H1 (cell line): ENCODE data around the gene PDCL3. TPM values are rescaled to one million over a fixed set of nuclear protein-coding genes. Genes with fewer than 3 reads are reported as not detected.

ENCODE experiments used
- CTCF ChIA-PET: fragments of 300-600 bp; sonication (Branson Sonifier 250); formaldehyde crosslinking; loops from one replicate; lab custom pipeline; 2021; ENCODE audit not compliant: partially characterized antibody; lab: Charles Lee
- POLR2A ChIA-PET: fragments of 300-600 bp; sonication (Branson Sonifier 250); formaldehyde crosslinking; loops from one replicate; lab custom pipeline; 2021; ENCODE audit warnings: inconsistent platforms; ENCODE audit not compliant: partially characterized antibody; lab: Charles Lee
- DNase-seq, 2 experiments: peaks; one replicate each; pipeline versions ENCODE4 v3.0.0 to v3.0.0-alpha.2; 2010 to 2022; ENCODE audit warnings: low spot score in 2 of 2, low read depth in 1 of 2, mixed read lengths in 1 of 2
- FAIRE-seq: peaks from 2 replicates; lab custom pipeline; 2011; peaks lifted over from hg19 to GRCh38; lab: Jason Lieb, UNC
- H2AFZ ChIP-seq: 2 replicates; pipeline ENCODE4 v1.8.1; 2012; ENCODE audit warnings: low read length, inconsistent platforms
- H2AK5ac ChIP-seq: 2 replicates; pipeline ENCODE4 v1.6.1; 2013; ENCODE audit warnings: low read depth, low read length
- H2BK120ac ChIP-seq: replicated peaks from 2 replicates; pipeline ENCODE3; 2013; ENCODE audit warnings: low read depth, low read length, inconsistent platforms
- H2BK12ac ChIP-seq: 2 replicates; pipeline ENCODE4 v1.6.1; 2013; ENCODE audit warnings: low read depth, low read length
- H2BK15ac ChIP-seq: 2 replicates; pipeline ENCODE4 v1.6.1; 2013; ENCODE audit warnings: low read length
- H2BK20ac ChIP-seq: 2 replicates; pipeline ENCODE4 v1.6.1; 2013; ENCODE audit warnings: low read length
- H2BK5ac ChIP-seq: 2 replicates; pipeline ENCODE4 v1.6.1; 2013; ENCODE audit warnings: low read depth, low read length
- H3K14ac ChIP-seq: 2 replicates; pipeline ENCODE4 v1.6.1; 2013; ENCODE audit warnings: inconsistent platforms; ENCODE audit not compliant: insufficient read length
- H3K18ac ChIP-seq: 2 replicates; pipeline ENCODE4 v1.6.1; 2013; ENCODE audit warnings: low read length; ENCODE audit errors: extremely low read depth
- H3K23ac ChIP-seq: 2 replicates; pipeline ENCODE4 v1.6.1; 2013; ENCODE audit warnings: inconsistent platforms; ENCODE audit not compliant: insufficient read length
- H3K23me2 ChIP-seq: 2 replicates; pipeline ENCODE4 v1.6.1; 2013; ENCODE audit warnings: low read depth, low read length
- H3K27ac ChIP-seq: 2 replicates; pipeline ENCODE4 v1.6.1; 2011; ENCODE audit warnings: low read depth, low read length, inconsistent platforms
- H3K27me3 ChIP-seq, 4 experiments: replicated peaks in 1 of 4; 1 replicate in 1 of 4; 2 replicates in 3 of 4; pipeline versions ENCODE4 v1.6.1 to v1.8.1; 2011 to 2013; ENCODE audit warnings: low read length in 3 of 4, mild to moderate bottlenecking in 3 of 4, inconsistent platforms in 2 of 4, mixed read lengths in 2 of 4, moderate library complexity in 1 of 4; ENCODE audit not compliant: control insufficient read depth in 3 of 4, insufficient read depth in 3 of 4; ENCODE audit errors: extremely low read depth in 1 of 4
- H3K36me3 ChIP-seq, 4 experiments: 2 replicates each; pipeline versions ENCODE4 v1.6.1 to v1.8.1; 2011 to 2013; ENCODE audit warnings: mild to moderate bottlenecking in 4 of 4, low read length in 3 of 4, moderate library complexity in 2 of 4, control low read depth in 1 of 4, inconsistent platforms in 1 of 4; ENCODE audit not compliant: insufficient read depth in 4 of 4, control insufficient read depth in 2 of 4
- H3K4ac ChIP-seq: replicated peaks from 2 replicates; pipeline ENCODE3; 2013; ENCODE audit warnings: low read length, low read depth, mixed read lengths, inconsistent platforms; ENCODE audit not compliant: insufficient read length
- H3K4me1 ChIP-seq, 4 experiments: replicated peaks in 1 of 4; 1 replicate in 1 of 4; 2 replicates in 3 of 4; pipeline versions ENCODE4 v1.6.1 to v1.8.1; 2011 to 2013; ENCODE audit warnings: low read length in 3 of 4, inconsistent platforms in 2 of 4, mixed read lengths in 1 of 4; ENCODE audit not compliant: insufficient read depth in 4 of 4, control insufficient read depth in 3 of 4
- H3K4me2 ChIP-seq, 2 experiments: 2 replicates each; pipeline versions ENCODE4 v1.6.1 to v1.8.1; 2011 to 2013; ENCODE audit warnings: low read depth in 2 of 2, low read length in 2 of 2, control low read depth in 1 of 2, inconsistent platforms in 1 of 2, mild to moderate bottlenecking in 1 of 2; ENCODE audit not compliant: insufficient read depth in 1 of 2
- H3K4me3 ChIP-seq, 4 experiments: fragments of 200-600, 300-600 bp in 1 of 4; sonication (generic), shearing (Covaris generic), sonication (Bioruptor Twin) in 1 of 4; 2 replicates each; pipeline versions ENCODE4 v1.5.1 to v1.8.1; 2011 to 2016; ENCODE audit warnings: low read length in 4 of 4, low read depth in 3 of 4, control low read depth in 2 of 4, inconsistent platforms in 2 of 4, mild to moderate bottlenecking in 2 of 4, mixed read lengths in 1 of 4, moderate library complexity in 1 of 4; ENCODE audit not compliant: insufficient read depth in 2 of 4; ENCODE audit errors: extremely low read depth in 1 of 4
- H3K56ac ChIP-seq: replicated peaks from 2 replicates; pipeline ENCODE3; 2013; ENCODE audit warnings: low read depth, mild to moderate bottlenecking, mixed read lengths, low read length, inconsistent platforms; ENCODE audit not compliant: insufficient read length
- H3K79me1 ChIP-seq: 2 replicates; pipeline ENCODE4 v1.6.1; 2013; ENCODE audit warnings: low read depth, low read length, control low read depth
- H3K79me2 ChIP-seq, 2 experiments: 2 replicates each; pipeline versions ENCODE4 v1.6.1 to v1.8.1; 2012 to 2013; ENCODE audit warnings: low read length in 2 of 2, mild to moderate bottlenecking in 2 of 2, inconsistent platforms in 1 of 2; ENCODE audit not compliant: insufficient read depth in 2 of 2, control insufficient read depth in 1 of 2
- H3K9ac ChIP-seq, 4 experiments: replicated peaks in 1 of 4; 1 replicate in 1 of 4; 2 replicates in 3 of 4; pipeline versions ENCODE4 v1.6.1 to v1.8.1; 2011 to 2013; ENCODE audit warnings: low read depth in 3 of 4, low read length in 3 of 4, control low read depth in 2 of 4, mild to moderate bottlenecking in 2 of 4, moderate library complexity in 2 of 4, inconsistent platforms in 1 of 4; ENCODE audit errors: extremely low read depth in 1 of 4
- H3K9me3 ChIP-seq, 2 experiments: 2 replicates each; pipeline versions ENCODE4 v1.6.1 to v1.8.1; 2012 to 2013; ENCODE audit warnings: mild to moderate bottlenecking in 2 of 2, moderate library complexity in 2 of 2, control low read depth in 1 of 2, inconsistent platforms in 1 of 2, low read depth in 1 of 2, low read length in 1 of 2, mixed read lengths in 1 of 2; ENCODE audit not compliant: insufficient read depth in 2 of 2
- H4K20me1 ChIP-seq, 2 experiments: replicated peaks in 1 of 2; 2 replicates each; pipeline versions ENCODE3 to v1.8.1; 2011 to 2013; ENCODE audit warnings: inconsistent platforms in 2 of 2, low read length in 2 of 2, mild to moderate bottlenecking in 1 of 2; ENCODE audit not compliant: insufficient read depth in 2 of 2, control insufficient read depth in 1 of 2
- H4K5ac ChIP-seq: 2 replicates; pipeline ENCODE4 v1.6.1; 2013; ENCODE audit warnings: low read length, low read depth, mixed read lengths, inconsistent platforms; ENCODE audit not compliant: insufficient read length
- H4K8ac ChIP-seq: 2 replicates; pipeline ENCODE4 v1.8.0; 2013; ENCODE audit warnings: mild to moderate bottlenecking, moderate library complexity, low read length, inconsistent platforms; ENCODE audit not compliant: insufficient read depth; ENCODE audit errors: extremely low read depth
- H4K91ac ChIP-seq: replicated peaks from 2 replicates; pipeline ENCODE3; 2013; ENCODE audit warnings: low read length, mixed read lengths, inconsistent platforms; ENCODE audit not compliant: insufficient read length
- ASH2L ChIP-seq: fragments of 200-600, 300-600 bp; sonication (generic); IDR thresholded peaks from one replicate; pipeline ENCODE4 v1.7.1; 2017; ENCODE audit warnings: low read length
- BRCA1 ChIP-seq: IDR thresholded peaks from 2 replicates; pipeline ENCODE4 v1.6.1; 2012; ENCODE audit warnings: low read depth, low read length, improper control_type of control experiment
- CHD1 ChIP-seq: IDR thresholded peaks from 2 replicates; pipeline ENCODE4 v1.6.1; 2012; ENCODE audit warnings: low read depth, low read length, improper control_type of control experiment
- GABPA ChIP-seq: IDR thresholded peaks from 2 replicates; pipeline ENCODE4 v1.6.1; 2011; ENCODE audit warnings: mild to moderate bottlenecking, low read length, moderate library complexity, borderline replicate concordance; ENCODE audit not compliant: insufficient read depth
- POLR2AphosphoS5 ChIP-seq: IDR thresholded peaks from 2 replicates; pipeline ENCODE4 v1.6.1; 2011; ENCODE audit warnings: low read depth, low read length
- RAD21 ChIP-seq, 2 experiments: IDR thresholded peaks in 1 of 2; conservative IDR thresholded peaks in 1 of 2; 2 replicates each; pipeline ENCODE4 v1.6.1; 2011; ENCODE audit warnings: low read depth in 2 of 2, low read length in 2 of 2, improper control_type of control experiment in 1 of 2, inconsistent platforms in 1 of 2, mild to moderate bottlenecking in 1 of 2, moderate library complexity in 1 of 2
- RNF2 ChIP-seq: fragments of 200-900, 300-1000 bp; sonication (generic); IDR thresholded peaks from 2 replicates; pipeline ENCODE4 v1.7.1; 2016; ENCODE audit warnings: borderline replicate concordance, low read depth, mild to moderate bottlenecking, antibody characterized with exemption, low read length; ENCODE audit not compliant: poor library complexity, severe bottlenecking; ENCODE audit errors: missing control alignments
- SAP30 ChIP-seq: fragments of 300-600 bp; sonication (generic); IDR thresholded peaks from 2 replicates; pipeline ENCODE4 v1.7.1; 2012; ENCODE audit warnings: low read length, moderate library complexity, mild to moderate bottlenecking, inconsistent platforms; ENCODE audit not compliant: insufficient read depth, insufficient replicate concordance
- SP4 ChIP-seq: IDR thresholded peaks from 2 replicates; pipeline ENCODE4 v1.6.1; 2012; ENCODE audit warnings: low read length, inconsistent platforms
- TAF7 ChIP-seq: optimal IDR thresholded peaks from 2 replicates; pipeline ENCODE3; 2011; ENCODE audit warnings: low read depth, mild to moderate bottlenecking, inconsistent platforms, low read length, moderate library complexity, borderline replicate concordance
- TBP ChIP-seq: IDR thresholded peaks from 2 replicates; pipeline ENCODE4 v1.6.1; 2011; ENCODE audit warnings: low read depth, low read length, improper control_type of control experiment
- YY1 ChIP-seq: IDR thresholded peaks from 2 replicates; pipeline ENCODE4 v1.6.1; 2011; ENCODE audit warnings: low read depth, mild to moderate bottlenecking, low read length
- WGBS, 2 experiments: shearing (Covaris generic) in 1 of 2; methylation state at CpG; one replicate each; pipeline versions ENCODE4 v1.1.6 to v1.1.7; 2013 to 2015; ENCODE audit warnings: low lambda C conversion rate in 2 of 2, mixed read lengths in 2 of 2, inconsistent platforms in 1 of 2, low coverage in 1 of 2, missing lambda C conversion rate in 1 of 2; ENCODE audit not compliant: insufficient replicate concordance in 2 of 2, insufficient coverage in 1 of 2, insufficient read length in 1 of 2; ENCODE audit errors: extremely low coverage in 1 of 2, missing lambda C conversion rate in 1 of 2; 5-methylcytosine and 5-hydroxymethylcytosine counted together
- polyA plus RNA-seq, 7 experiments: library from polyadenylated mRNA; depleted of rRNA in 3 of 7; stranded (reverse) in 5 of 7; unstranded in 2 of 7; fragments of >200 nt in 5 of 7; fragments of 200-250 nt in 2 of 7; gene quantifications; 1 replicate in 5 of 7; 2 replicates in 1 of 7; 4 replicates in 1 of 7; pipeline versions ENCODE4 v1.2.1 to v1.2.3, GENCODE V29; 2011 to 2013; ENCODE audit warnings: missing spikeins in 2 of 7, mixed read lengths in 2 of 7
- total RNA-seq: library from RNA; stranded (reverse); fragmentation: NEBNext Ultra II Directional; extraction: Animal tissue kit (Norgen Biotek cat#: 25700); gene quantifications from 2 replicates; pipeline ENCODE4 v1.2.1, GENCODE V29; 2021

Gene PDCL3
- total and polyA plus RNA-seq, 2 of the 8 experiments (the other 6 are each of a cell fraction or from before 2014, with no cell fraction given): 19.8 to 29.4 TPM

DNA sequence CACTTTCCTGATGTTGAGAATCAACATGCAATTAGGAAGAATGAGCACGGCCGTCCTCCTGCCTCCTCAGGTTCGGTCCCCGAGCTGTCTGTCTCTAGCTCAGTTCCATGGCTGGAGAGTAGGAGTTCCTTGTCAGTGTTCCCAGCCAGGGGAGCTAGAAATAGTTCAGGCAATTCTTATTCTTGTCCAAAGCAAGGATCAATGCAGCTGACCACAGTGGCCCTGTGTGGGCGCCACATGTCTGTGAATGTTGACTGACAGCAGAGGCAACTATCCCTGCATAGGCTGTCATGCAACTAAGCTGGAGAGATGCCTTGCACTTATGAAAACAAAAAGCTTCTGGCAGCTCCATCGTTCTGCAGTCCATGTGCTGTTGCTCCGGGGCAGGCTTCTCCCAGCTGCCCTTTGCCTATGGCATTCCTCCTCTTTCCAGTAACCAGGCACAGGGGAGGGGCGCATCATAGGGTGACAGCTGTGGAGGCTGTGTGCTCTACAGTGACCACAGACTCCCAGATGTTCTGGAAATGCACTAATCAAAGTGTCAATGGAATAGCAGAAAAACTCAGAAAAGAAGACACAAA lies 58.7 kb downstream of the PDCL3 start:
- no peak overlapping the region for H4K8ac ChIP-seq
- no peaks in the 10 kb centered on the region for H3K79me2 ChIP-seq
- POLR2A ChIA-PET: no interaction called here
- H2BK20ac ChIP-seq: no peak overlapping the region
- no peak overlapping the region for H4K5ac ChIP-seq
- H3K9me3 ChIP-seq: peaks cover 3 to 8% of the 10 kb centered on the region in 2 experiments; a peak in 1 of 4 replicates
- no peak overlapping the region for H4K91ac ChIP-seq
- no peak overlapping the region for H2BK15ac ChIP-seq
- H3K4me2 ChIP-seq: no peak overlapping the region
- H3K56ac ChIP-seq: no peak overlapping the region
- no peak overlapping the region for H3K4ac ChIP-seq
- H3K27me3 ChIP-seq: no peaks in the 10 kb centered on the region
- no peak overlapping the region for H3K27ac ChIP-seq
- H2BK120ac ChIP-seq: no peak overlapping the region
- DNase-seq (no peak), FAIRE-seq (no peak)
- no peak overlapping the region for H2AFZ ChIP-seq
- no peak overlapping the region for H3K4me3 ChIP-seq
- H3K14ac ChIP-seq: no peak overlapping the region
- H3K23ac ChIP-seq: no peak overlapping the region
- H3K36me3 ChIP-seq: no peaks in the 10 kb centered on the region
- 91% methylated on average over 8 of the region's 8 CpGs; no CpG with 5 or more reads in 1 of the 2 experiments for WGBS, 2 experiments
- H2BK5ac ChIP-seq: no peak overlapping the region
- no peak overlapping the region for H3K9ac ChIP-seq
- no peaks in the 10 kb centered on the region for H3K79me1 ChIP-seq
- no peak overlapping the region for H2AK5ac ChIP-seq
- CTCF ChIA-PET: interaction anchor here (0.8 to 4.7 kb wide), 7 partner anchors 9 to 217 kb away, joined by 3 to 18 read pairs (median 7); no protein-coding TSS in a partner anchor
- no peaks in the 10 kb centered on the region for H4K20me1 ChIP-seq
- H3K18ac ChIP-seq: no peak overlapping the region
- H2BK12ac ChIP-seq: no peak overlapping the region
- no peaks in the 10 kb centered on the region for H3K4me1 ChIP-seq
- TF ChIP-seq SP4 (no peak), YY1 (no peak), ASH2L (no peak), RAD21 (IDR thresholded peaks at IDR 0.05 in 1 of 2, conservative IDR thresholded peaks at IDR 0.05 in 1 of 2; ENCODE audit: low read depth in 2 of 2, low read length in 2 of 2) (no peak), RNF2 (no peak), SAP30 (no peak), CHD1 (no peak), POLR2AphosphoS5 (no peak), GABPA (no peak), BRCA1 (no peak), TAF7 (no peak), TBP (no peak)
- no peaks in the 10 kb centered on the region for H3K23me2 ChIP-seq
